VCaP (cell line): ENCODE results near the gene SEC63.
"Not testable (repeated sequence)": the region's sequence is repeated elsewhere in the genome, so short reads cannot be mapped to it uniquely, and the experiment has no call there.

Experiments
- H3K27ac ChIP-seq: fragments of 450-650 bp; 2 replicates; pipeline ENCODE4 v1.5.1; 2017
- TF ChIP-seq, protein P1 (sequence below): fragments of 450-650 bp; conservative IDR thresholded peaks from 2 replicates; pipeline ENCODE4 v1.5.1; 2017; ENCODE audit warnings: mild to moderate bottlenecking, moderate library complexity

Gene SEC63

DNA sequence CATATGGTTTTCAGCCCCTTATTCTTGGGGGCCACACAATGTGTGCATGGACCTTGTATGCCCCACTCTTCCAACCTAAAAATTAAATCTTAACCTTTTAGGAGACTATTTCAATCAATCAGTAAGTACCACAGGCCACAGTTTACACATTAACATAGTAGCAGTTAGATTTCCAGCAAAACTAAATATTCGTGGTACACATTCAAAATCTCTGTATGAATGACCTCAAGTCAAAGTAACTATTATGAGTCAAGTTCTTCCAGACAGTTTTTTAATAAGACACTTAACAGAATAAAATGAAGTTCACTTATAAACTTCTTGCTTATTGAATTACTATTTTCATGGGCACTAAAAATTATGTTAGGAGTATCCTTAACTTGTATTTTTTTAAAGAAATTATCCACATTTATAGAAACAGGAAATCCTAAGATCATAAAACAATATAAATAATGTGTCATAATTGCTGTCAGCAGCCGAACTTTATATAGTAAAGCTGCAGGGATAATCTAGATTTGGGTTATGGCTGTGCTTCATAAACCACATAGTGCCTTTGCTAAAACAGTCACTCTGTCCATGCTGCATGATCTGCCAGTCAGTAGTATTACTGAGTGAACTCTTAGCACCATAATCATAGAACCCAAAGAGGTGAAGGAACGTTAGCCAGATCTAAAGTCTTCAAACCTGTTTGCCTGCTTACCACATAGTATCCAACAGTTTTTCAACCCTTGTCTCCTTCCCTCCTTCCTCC is 21.7 kb downstream of the SEC63 start:
- TF ChIP-seq, protein P1, sequence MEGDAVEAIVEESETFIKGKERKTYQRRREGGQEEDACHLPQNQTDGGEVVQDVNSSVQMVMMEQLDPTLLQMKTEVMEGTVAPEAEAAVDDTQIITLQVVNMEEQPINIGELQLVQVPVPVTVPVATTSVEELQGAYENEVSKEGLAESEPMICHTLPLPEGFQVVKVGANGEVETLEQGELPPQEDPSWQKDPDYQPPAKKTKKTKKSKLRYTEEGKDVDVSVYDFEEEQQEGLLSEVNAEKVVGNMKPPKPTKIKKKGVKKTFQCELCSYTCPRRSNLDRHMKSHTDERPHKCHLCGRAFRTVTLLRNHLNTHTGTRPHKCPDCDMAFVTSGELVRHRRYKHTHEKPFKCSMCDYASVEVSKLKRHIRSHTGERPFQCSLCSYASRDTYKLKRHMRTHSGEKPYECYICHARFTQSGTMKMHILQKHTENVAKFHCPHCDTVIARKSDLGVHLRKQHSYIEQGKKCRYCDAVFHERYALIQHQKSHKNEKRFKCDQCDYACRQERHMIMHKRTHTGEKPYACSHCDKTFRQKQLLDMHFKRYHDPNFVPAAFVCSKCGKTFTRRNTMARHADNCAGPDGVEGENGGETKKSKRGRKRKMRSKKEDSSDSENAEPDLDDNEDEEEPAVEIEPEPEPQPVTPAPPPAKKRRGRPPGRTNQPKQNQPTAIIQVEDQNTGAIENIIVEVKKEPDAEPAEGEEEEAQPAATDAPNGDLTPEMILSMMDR: no peak
- no peak overlapping the region for H3K27ac ChIP-seq

DNA sequence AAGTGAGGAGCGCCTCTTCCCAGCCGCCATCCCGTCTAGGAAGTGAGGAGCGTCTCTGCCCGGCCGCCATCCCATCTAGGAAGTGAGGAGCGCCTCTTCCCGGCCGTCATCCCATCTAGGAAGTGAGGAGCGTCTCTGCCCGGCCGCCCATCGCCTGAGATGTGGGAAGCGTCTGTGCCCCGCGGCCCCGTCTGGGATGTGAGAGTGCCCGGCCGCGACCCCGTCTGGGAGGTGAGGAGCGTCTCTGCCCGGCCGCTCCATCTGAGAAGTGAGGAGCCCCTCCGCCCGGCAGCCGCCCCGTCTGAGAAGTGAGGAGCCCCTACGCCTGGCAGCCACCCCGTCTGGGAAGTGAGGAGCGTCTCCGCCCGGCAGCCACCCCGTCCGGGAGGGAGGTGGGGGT is 23.8 kb downstream of the SEC63 start:
- not testable (repeated sequence) for H3K27ac ChIP-seq

DNA sequence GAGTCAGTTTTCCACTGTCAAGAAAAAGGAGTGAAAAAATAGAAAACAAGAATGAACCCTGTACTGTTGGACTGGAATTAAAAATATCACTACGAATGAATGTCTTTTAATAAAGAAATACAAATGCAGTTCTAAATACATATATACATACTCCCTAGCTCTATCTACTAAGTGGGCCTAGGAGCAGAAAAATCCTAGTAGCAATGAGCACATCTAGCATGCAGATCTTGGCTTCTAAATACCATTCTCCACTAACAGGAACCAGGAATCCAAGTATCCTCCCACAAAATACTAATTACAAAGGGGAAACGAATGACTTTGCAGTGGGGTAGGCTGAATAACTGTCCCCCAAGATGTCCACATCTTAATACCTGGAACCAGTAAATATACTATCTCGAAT is 25.4 kb downstream of the SEC63 start:
- TF ChIP-seq, protein P1: no peak
- no peak overlapping the region for H3K27ac ChIP-seq

DNA sequence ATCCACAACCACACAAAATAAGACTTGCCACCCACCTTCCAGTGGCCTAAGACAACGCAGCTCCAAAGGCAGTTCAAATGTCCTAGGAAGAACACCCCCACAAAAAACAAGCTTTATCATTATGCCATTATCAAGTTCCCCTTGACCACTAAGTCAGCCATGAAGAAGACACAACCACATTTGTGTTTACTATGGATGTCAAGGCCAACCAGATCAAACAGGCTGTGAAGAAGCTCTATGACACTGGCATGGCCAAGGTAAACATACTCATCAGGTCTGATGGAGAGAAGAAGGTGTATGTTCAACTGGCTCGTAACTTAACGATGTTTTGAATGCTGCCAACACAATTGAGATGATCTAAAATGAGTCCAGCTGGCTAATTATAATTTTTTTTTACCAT is 26.1 kb downstream of the SEC63 start:
- no peak overlapping the region for H3K27ac ChIP-seq
- TF ChIP-seq, protein P1: no peak

DNA sequence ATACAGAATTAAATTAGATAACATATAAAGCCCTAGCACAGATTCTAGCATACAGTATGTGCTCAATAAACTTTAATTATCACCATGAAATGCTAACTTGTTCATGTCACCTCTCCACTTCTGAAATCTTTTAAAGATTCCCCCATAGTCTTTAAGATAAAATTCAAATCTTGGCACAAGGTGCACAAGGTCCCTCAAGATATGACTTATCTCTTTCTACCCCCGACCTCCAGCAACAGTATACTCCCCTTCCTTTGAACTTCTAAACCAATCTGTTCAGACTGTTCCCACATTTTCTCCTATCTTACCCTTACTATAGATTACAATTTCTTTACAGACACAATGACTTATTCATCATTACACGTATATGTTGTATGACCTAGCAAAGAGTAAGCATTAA is 29.0 kb downstream of the SEC63 start:
- TF ChIP-seq, protein P1: no peak
- H3K27ac ChIP-seq: no peak overlapping the region

DNA sequence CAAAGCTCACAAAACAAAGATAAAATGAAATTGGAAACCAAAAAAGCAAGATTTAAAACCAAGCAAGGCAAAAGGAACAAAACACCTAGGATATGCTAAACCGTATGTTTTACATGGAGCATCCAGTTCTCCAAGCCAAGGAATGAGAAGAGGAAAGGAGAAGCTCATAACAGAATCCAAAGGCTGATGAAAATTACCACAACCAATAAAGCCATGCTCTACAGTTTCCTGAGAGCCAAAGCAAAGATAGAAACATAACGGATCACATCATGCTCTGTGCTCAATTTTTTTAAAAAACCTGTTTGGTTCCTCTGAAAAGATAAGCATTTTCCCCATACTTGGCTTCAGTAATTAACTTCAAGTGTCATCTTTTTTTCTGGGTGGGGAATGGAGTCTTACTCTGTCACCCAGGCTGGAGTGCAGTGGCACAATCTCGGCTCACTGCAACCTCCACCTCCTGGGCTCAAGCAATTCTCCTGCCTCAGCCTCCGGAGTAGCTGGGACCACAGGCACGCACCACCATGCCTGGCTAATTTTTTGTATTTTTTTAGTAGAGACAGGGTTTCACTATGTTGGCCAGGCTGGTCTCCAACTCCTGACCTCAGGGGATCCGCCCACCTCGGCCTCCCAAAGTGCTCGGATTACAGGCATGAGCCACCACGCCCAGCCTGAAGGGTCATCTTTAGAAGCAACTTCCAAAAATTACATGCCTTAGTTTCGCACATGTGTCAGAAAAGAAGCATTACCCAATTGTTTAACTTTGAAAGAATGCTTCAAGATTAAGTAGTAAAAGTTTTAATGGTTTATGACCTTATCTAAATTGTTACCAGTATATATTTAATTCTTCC is 31.1 kb downstream of the SEC63 start:
- H3K27ac ChIP-seq: not testable (repeated sequence)

DNA sequence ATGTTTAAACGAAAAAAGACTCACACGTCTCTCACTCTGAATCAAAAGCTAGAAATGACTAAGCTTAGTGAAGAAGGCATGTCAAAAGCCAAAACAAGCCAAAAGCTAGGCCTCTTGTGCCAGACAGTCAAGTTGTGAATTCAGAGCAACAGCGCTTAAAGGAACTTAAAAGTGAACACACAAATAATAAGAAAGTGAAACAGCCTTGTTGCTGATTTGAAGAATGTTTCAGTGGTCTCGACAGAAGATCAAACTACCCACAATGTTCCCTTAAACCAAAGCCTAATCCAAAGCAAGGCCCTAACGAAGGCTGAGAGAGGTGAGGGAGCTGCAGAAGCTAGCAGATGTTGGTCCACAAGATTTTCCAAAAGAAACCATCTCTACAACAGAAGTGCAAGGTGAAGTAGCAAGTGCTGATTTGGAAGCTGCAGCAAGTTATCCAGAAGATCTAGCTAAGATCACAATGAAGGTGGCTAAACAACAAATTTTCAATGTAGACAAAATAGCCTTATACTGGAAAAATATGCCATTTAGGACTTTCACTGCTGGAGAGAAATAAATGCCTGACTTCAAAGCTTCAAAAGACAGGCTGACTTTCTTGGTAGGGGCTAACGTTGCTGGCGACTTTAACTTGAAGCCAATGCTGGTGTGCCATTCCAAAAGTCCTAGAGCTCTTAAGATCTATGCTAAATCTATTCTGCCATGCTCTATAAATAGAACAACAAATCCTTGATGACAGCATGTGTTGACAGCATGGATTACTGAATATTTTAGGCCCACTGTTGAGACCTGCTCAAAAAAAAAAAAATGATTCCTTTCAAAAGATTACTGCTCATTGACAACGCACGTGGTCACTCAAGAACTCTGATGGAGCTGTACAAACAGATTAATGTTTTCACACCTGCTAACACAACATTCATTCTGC is 40.3 kb downstream of the SEC63 start:
- H3K27ac ChIP-seq: no peak overlapping the region
- TF ChIP-seq, protein P1: no peak

DNA sequence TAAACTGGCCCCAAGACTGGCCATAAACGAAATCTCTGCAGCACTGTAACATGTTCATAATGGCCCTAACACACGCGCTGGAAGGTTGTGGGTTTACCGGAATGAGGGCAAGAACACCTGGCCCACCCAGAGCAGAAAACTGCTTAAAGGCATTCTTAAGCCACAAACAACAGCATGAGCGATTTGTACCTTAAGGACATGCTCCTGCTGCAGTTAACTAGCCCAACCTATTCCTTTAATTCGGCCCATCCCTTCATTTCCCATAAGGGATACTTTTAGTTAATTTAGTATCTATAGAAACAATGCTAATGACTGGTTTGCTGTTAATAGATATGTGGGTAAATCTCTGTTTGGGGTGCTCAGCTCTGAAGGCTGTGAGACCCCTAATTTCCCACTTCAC is 41.0 kb downstream of the SEC63 start:
- H3K27ac ChIP-seq: not testable (repeated sequence)
